HG03521 (cell line): ENCODE results near the gene SH3BP5L.
"Not testable (repeated sequence)": the region's sequence is repeated elsewhere in the genome, so short reads cannot be mapped to it uniquely, and the experiment has no call there.

Experiments
- ATAC-seq: cut with Tn5 transposase; IDR thresholded peaks from one replicate; pipeline ENCODE4 v1.9.1; 2021; ENCODE audit warnings: mild to moderate bottlenecking, moderate library complexity; ENCODE audit not compliant: unreplicated experiment

Gene SH3BP5L

GRCh38 chr1:248830718-248831017 is 5.0 kb upstream of the SH3BP5L start:
- ATAC-seq = not testable (repeated sequence)

- no peak for ATAC-seq
Measured at GRCh38 chr1:248828845-248829244, 3.1 kb upstream of the SH3BP5L start.

GRCh38 chr1:248825573-248825908 is 174 bp downstream of the SH3BP5L start:
- peak; percentile 4 for ATAC-seq

GRCh38 chr1:248825136-248825535 is 579 bp downstream of the SH3BP5L start:
- no peak for ATAC-seq

- no peak for ATAC-seq
Measured at GRCh38 chr1:248824701-248825100, 1.0 kb downstream of the SH3BP5L start.

GRCh38 chr1:248824301-248824700 is 1.4 kb downstream of the SH3BP5L start:
- no peak for ATAC-seq

GRCh38 chr1:248823517-248824001 is 2.2 kb downstream of the SH3BP5L start:
- ATAC-seq = no peak

- ATAC-seq = peak; percentile 19
Measured at GRCh38 chr1:248822148-248823032, 3.3 kb downstream of the SH3BP5L start.

GRCh38 chr1:248821641-248822040 is 4.1 kb downstream of the SH3BP5L start:
- ATAC-seq = no peak

- no peak for ATAC-seq
Measured at GRCh38 chr1:248821101-248821500, 4.6 kb downstream of the SH3BP5L start.

- no peak for ATAC-seq
Measured at GRCh38 chr1:248820041-248820585, 5.6 kb downstream of the SH3BP5L start.

GRCh38 chr1:248818505-248819374 is 7.0 kb downstream of the SH3BP5L start:
- no peak for ATAC-seq

GRCh38 chr1:248817065-248817464 is 8.7 kb downstream of the SH3BP5L start:
- ATAC-seq = no peak

GRCh38 chr1:248816042-248816851 is 9.5 kb downstream of the SH3BP5L start:
- ATAC-seq = no peak

- ATAC-seq = no peak
Measured at GRCh38 chr1:248815407-248816034, 10.2 kb downstream of the SH3BP5L start.

- ATAC-seq = no peak
Measured at GRCh38 chr1:248814351-248814750, 11.4 kb downstream of the SH3BP5L start.

GRCh38 chr1:248813546-248813945 is 12.2 kb downstream of the SH3BP5L start:
- ATAC-seq = no peak

GRCh38 chr1:248812736-248813425 is 12.8 kb downstream of the SH3BP5L start:
- no peak for ATAC-seq
